Measurements from ENCODE around the gene ASMT.
"Not testable (repeated sequence)": the region's sequence is repeated elsewhere in the genome, so short reads cannot be mapped to it uniquely, and the experiment has no call there.

Gene ASMT

DNA sequence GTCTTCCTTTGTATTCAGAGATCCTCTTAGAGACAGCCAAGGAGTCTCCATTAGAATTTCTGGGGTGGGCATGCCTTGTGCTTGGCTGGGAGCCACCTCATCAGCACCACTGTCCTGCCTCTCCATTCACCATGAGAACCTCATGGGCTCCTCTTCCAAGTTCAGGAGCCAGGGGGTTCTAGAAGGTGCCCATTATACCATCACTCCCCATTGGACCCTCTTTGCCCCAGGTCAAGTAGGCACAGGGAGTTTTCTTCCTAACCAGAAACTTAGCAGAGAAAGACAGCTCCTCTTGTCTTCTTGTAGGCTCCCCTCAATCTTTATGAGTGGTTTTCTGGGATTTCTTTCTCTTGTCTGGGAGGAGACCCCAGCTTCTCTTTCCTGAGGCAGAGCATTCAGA is 31.1 kb downstream of the ASMT start:
- no peak for DNase-seq (ENCODE audit: low spot score)
- FAIRE-seq: no peak

DNA sequence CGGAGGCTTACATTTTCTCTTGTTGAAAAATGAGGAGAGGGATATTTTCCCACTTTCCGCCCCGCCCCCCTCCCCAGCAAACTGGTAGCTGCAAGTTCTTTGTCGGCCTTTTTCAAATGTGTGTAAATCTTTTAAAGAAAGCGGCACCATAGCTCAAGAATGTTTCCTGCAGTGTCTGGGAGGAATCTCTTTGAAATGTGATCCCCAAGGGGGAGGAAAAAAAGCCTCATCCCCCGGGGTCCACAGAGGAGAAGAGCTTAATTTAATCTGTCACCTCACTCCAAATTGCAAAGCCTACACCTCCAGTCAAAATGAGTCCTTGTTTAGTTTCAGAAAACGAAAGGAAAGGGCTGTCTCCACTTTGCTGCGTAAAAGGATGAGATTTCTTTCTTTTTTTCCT is 34.8 kb downstream of the ASMT start:
- DNase-seq (ENCODE audit: low spot score): no peak
- FAIRE-seq: no peak

DNA sequence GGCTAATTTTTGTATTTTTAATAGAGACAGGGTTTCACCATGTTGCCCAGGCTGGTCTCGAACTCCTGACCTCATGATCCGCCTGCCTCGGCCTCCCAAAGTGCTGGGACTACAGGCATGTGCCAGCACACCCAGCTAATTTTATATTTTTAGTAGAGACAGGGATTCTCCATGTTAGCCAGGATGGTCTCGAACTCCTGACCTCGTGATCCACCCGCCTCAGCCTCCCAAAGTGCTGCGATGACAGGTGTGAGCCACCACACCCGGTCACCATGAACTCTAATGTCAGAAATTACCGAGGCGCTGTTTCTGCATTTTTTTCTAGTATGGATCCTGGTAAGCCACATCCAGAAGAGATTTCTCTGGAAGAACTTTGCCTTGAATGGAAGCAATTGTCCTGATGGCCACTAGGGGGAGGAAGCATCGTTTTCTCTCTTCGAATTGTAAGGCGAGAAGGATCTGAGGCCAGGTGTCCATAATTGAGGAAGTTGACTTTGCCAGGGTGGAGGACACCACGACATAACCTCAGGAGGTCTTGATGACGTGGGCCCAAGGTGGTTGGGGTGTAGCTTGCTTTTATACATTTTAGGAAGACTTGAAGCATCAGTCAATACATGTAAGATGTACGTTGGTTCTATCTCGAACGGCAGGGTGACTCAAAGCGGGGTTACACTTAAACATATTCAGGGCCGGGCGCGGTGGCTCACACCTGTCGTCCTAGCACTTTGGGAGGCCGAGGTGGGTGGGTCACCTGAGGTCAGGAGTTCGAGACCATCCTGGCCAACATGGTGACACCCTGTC is 37.4 kb downstream of the ASMT start:
- FAIRE-seq: not testable (repeated sequence)
- DNase-seq (ENCODE audit: low spot score): peak; percentile 36

DNA sequence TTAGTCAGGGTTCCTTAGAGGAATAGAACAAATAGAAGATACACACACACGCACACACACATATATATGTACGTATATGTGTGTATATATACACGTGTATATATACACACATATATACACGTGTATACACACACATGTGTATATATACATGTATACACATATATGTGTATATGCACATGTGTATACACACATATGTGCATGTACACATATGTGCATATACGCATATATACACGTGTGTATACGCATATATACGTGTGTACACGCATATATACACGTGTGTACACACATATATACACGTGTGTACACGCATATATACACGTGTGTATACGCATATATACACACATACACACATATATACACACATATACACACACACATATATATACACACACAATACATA is 41.5 kb downstream of the ASMT start:
- DNase-seq (ENCODE audit: low spot score) (no peak), FAIRE-seq (no peak)

DNA sequence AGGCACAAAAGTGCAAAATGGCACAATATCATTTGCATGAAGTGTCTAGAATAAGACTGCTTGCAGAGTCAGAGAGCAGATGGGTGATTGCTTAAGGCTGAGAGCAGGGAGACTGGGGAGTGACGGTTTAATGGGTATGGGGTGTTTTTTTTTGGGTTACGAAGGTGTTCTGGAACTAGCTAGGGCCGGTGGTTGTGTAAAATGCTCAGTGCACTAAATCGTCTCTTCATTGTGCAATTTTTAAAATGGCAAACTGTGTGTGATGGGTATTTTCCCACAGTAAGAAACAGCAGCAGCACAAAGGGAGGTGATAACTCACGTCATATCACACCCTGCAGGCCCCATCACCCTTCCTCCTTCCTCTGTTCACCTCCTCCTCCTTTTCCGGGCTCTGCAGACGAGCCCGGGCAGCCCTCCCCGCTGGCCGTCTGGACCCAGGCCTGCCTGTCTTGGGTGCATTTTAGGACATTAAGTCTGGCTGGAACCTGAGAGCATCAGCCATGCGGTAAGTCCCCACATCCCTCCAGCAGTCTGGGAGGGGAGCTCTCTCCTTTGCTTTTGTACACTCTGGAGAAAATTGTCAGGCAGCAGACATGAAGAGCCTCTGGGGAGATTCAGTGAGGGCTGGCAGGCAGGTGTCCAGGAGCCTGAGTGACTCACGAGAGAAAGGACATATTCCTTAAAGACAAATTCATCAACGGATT is 42.7 kb downstream of the ASMT start:
- DNase-seq (ENCODE audit: low spot score) (no peak), FAIRE-seq (no peak)

DNA sequence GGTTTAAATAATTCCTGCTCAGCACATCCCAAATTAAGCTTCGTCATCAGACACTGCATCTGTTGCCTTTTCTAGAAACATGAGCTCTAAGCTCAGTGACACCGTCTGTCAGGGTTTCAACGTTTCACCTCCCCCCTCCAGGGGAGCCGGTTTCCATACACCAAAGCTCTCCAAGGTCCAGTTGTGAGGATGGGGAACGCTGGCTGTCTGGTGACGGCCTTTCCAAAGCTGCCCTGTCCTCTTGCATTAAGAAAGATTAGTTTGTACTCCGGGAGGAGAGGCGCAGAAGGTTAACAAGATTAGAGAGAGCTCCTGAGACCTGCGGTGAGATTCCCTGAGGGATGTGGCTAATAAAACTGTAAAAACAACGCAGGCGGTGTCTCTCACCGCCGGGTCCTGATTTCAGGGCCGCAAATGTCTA is 43.2 kb downstream of the ASMT start:
- no peak for DNase-seq (ENCODE audit: low spot score)
- FAIRE-seq: no peak

DNA sequence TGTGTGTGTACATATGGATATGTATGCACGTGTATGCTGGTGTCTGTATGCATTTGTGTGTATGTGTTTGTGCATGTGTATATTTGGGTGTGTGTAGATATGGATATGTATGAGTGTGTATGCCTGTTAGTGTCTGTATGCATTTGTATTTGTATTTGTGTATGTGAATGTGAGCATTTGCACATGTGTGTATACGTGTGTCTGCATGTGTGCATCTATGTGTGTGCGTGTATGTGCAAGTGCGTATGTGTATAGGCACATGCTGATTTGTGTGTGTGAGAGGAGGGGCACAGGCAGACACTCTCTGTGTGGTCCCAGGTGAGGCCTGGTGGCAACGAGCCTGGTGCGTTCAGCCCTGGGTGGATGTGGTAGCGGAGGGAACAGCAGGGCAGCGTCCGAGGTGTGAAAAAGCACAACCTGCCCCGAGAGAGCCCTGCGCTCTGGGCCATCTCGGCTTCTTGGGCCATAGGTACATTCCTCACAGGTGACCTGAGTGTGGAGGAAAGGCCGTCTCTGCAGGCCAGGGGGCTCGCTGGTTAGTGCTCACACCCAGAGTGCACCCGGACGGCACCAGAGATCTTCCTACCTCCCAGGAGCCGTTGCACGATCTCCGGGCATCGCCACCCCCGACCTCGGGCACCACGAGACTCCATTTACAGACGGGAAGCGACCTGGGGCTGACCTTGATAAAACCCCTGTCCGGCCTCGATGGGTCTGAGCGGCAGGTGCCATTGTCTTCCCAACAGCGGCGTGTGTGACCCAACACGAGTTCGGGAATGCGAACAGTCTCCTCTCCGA is 45.0 kb downstream of the ASMT start:
- DNase-seq (ENCODE audit: low spot score) (no peak), FAIRE-seq (no peak)

DNA sequence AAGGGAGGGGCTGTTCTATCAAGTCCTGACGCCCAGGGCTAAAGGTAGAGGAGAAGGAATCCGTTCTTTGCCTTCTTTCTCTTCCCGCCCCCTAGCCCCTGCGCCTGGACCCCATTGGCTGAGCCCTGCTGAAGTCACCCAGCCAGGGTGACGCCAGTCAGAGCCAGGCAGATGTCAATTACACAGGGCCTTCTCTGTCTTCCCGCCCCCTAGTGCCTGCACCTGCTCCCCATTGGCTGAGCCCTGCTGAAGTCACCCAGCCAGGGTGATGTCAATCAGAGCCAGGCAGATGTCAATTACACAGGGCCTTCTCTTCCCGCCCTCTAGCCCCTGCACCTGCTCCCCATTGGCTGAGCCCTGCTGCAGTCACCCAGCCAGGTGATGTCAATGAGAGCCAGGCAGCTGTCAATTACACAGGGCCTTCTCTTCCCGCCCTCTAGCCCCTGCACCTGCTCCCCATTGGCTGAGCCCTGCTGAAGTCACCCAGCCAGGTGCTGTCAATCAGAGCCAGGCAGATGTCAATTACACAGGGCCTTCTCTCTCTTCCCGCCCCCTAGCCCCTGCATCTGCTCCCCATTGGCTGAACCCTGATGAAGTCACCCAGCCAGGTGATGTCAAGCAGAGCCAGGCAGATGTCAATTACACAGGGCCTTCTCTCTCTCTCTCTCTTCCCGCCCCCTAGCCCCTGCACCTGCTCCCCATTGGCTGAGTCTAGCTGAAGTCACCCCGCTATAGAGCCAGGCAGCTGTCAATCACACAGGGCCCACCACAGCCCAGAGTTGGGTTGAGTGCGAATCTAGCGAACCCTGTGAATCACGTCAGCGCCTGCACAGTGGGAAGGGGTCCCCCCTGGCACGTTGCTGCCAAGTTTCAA is 46.4 kb downstream of the ASMT start:
- DNase-seq (ENCODE audit: low spot score) (no peak), FAIRE-seq (no peak)

DNA sequence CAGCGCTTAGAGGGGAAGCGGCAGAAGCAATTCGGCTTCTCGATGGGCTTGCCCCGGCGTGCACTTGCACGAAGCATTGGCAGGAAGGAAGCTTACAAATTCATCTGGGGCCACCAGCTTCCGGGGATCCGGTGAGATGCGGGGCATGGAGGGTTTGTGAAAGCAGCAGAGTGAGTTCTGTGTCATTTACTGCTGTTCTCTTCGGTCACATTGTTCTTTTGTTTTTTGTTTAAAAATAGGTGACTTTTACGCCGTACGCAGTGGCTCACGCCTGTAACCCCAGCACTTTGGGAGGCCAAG is 47.0 kb downstream of the ASMT start:
- DNase-seq (ENCODE audit: low spot score) (no peak), FAIRE-seq (no peak)

DNA sequence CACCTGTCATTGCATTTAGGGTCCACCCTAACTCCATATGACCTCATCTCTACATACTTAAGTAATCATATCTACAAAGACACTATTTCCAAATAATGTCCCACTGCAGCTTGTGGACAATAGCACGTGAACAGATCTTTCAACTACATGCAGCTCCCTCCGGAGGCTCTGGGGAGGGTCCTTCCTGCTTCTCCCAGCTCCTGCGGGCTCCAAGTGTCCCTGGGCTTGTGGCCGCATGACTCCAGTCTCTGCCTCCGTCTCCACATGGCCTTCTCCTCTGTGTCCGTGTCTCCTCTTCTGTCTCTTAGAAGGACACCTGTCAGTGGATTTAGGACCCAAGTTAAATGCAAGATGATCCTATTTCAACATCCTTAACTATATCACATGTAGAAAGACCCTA is 52.7 kb downstream of the ASMT start:
- DNase-seq (ENCODE audit: low spot score) (no peak), FAIRE-seq (no peak)

DNA sequence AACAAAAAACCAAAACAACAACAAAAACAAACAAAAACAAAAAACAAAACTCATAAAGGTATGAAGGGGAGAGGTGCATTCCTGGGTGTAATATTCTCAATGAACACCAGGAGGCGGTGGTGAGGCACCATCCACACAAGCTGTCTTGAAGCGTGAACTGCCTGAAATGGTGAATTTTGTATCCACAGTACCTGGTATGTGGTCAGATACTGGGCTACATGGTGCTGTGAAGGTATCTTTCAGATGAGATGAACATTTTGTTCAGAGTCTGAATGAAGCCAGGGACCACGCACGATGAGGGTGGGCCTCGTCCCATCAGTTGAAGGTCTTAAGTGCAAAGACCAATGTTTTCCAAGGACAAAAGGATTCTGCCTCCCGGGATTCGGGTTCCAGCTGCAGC is 58.5 kb downstream of the ASMT start:
- FAIRE-seq: no peak
- DNase-seq (ENCODE audit: low spot score): no peak

DNA sequence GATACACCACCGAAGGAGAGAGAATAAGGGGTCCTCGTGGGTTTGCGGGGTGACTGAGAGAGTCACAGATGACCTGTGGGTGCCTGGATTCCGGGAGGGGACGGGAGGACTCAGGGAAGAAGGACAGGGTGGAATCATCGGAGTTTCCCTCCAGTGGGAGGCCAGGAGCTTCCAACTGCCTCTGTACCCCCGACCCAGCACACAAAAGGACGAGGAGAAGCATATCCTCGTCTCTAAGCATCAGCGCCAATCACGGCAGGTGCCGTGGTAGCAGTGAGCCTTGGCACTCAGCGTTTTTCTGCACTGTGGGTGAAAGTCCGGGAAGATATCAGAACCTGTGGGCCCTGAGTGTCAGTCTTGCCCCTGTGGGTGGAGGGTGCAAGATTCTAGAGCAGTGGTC is 62.0 kb downstream of the ASMT start:
- DNase-seq (ENCODE audit: low spot score): no peak
- no peak for FAIRE-seq

DNA sequence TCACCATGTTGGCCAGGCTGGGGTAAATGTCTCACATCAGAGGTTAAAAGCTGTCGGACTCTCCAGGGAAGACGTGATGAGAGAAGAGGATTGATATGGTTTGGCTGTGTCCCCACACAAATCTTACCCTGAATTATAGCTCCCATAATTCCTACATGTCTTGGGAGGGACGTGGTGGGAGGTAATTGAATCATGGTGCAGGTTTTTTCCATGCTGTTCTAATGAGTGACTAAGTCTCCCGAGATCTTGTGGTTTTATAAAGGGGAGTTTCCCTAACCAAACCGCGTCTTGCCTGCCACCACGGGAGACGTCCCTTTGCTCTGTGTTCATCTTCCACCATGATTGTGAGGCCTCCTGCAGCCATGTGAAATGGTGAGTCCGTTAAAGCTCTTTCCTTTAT is 64.4 kb downstream of the ASMT start:
- peak; percentile 40 for DNase-seq (ENCODE audit: low spot score)
- peak; percentile 15 for FAIRE-seq

DNA sequence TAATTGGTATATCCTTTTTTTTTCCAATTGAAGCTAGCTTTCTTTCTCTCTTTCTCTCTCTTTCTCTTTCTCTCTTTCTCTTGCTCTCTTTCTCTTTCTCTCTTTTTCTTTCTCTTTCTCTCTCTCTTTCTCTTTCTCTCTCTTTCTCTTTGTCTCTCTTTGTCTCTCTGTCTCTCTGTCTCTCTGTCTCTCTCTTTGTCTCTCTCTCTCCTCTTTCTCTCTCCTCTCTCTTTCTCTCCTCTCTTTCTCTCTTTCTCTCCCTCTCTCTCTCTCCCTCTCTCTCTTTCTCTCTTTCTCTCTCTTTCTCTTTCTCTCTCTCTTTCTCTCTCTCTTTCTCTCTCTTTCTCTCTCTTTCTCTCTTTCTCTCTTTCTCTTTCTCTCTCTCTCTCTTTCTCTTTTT is 66.6 kb downstream of the ASMT start:
- DNase-seq (ENCODE audit: low spot score) (no peak), FAIRE-seq (no peak)

DNA sequence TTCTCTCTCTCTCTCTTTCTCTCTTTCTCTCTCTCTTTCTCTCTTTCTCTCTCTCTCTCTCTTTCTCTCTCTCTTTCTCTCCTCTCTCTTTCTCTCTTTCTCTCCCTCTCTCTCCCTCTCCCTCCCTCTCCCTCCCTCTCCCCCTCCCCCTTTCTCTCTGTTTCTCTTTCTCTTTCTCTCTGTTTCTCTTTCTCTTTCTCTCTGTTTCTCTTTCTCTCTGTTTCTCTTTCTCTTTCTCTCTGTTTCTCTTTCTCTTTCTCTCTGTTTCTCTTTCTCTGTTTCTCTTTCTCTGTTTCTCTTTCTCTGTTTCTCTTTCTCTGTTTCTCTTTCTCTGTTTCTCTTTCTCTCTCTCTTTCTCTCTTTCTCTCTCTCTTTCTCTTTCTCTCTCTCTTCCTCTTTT is 67.0 kb downstream of the ASMT start:
- not testable (repeated sequence) for FAIRE-seq

DNA sequence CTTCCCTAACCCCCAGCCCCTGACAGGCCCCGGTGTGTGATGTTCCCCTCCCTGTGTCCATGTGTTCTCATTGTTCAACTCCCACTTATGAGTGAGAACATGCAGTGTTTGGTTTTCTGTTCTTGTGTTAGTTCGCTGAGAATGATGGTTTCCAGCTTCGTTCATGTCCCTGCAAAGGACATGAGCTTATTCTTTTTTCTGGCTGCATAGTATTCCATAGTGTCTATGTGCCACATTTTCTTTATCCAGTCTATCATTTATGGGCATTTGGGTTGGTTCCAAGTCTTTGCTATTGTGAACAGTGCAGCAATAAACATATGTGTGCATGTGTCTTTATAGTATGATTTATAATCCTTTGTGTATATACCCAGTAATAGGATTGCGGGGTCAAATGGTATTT is 67.6 kb downstream of the ASMT start:
- not testable (repeated sequence) for DNase-seq (ENCODE audit: low spot score); FAIRE-seq

More for the DNA sequence above, 67.0 kb downstream of the ASMT start:
- DNase-seq (ENCODE audit: low spot score): not testable (repeated sequence)

DNA sequence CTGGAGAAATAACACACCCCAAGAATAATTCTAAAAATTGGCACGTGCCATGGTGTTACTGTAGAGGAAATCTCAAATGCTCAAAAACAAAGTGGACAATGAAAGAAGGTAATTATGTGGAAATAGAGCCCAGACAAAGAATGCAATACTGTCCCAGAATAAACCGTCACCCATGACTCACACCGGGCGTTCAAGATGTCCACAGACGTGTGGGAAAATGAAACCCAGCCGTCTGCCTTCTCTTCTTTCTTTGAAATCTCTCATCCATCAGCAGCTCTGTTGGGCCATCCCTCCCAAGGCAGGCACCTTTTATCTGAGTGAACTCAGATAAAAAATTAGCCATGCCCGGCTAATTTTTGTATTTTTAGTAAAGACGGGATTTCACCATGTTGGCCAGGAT is 70.0 kb downstream of the ASMT start:
- not testable (repeated sequence) for DNase-seq (ENCODE audit: low spot score)
- FAIRE-seq: peak; percentile 56

DNA sequence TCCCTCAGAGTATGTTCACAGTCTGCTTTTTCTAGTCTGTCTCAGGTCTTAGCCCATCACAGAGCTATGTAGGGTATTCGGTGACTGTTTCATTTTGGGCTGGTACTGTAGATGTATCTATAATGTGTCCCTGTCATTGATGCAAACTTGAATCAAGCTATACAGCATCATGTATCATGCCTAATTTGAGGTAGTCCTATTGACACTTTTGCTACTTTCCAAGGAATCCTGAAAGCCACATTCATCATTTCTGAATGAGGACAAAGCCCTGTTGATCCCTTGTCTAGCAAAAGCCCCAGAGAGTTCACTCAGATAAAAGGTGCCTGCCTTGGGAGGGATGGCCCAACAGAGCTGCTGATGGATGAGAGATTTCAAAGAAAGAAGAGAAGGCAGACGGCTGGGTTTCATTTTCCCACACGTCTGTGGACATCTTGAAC is 70.6 kb downstream of the ASMT start:
- not testable (repeated sequence) for DNase-seq (ENCODE audit: low spot score)
- FAIRE-seq: peak; percentile 36

DNA sequence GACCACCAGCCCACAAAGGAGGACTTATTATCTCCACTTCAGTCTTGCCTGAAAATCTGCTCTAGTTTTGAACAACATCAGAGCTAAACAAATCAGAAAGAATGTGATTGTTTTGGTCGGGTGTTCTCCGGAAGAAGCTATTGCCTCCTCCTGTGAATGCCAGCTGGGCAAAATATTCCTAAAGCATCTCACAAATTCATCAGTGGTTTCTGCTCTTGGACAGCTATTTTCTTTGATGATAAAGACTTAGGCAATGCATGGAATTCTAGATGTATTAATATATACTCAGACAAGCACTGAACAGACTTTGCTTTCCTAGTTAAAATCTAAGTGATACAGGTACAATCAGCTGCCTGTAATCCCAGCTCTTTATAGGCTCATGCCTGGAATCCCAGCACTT is 71.8 kb downstream of the ASMT start:
- DNase-seq (ENCODE audit: low spot score): peak; percentile 20
- FAIRE-seq: no peak

Data from RCC 7860 (cell line).